HG03095 (cell line): ENCODE data around the gene LGALS7.

ENCODE experiments used
- ATAC-seq: cut with Tn5 transposase; IDR thresholded peaks from one replicate; pipeline ENCODE4 v1.9.1; 2021; ENCODE audit warnings: moderate library complexity; ENCODE audit not compliant: unreplicated experiment

The LGALS7 gene

DNA sequence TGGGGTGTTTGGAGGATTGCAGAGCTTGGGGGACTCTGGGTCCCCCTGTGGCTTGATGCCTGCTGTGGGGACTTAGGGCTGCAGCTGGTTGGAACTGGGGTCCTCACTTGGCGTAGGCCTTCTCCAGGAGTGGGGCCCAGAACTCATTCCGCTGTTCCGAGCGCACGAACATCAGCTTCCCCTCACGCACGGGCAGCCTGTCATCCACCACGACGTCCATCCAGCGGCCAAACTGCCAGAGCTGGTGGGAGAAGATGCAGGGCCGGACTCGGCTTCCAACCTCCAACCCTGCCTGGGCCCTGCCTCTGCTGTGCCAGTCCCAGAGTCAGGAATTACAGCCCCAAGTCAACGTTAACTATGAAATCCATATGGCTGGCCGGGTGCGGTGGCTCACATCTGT is 31.6 kb downstream of the LGALS7 start:
- no peak for ATAC-seq

DNA sequence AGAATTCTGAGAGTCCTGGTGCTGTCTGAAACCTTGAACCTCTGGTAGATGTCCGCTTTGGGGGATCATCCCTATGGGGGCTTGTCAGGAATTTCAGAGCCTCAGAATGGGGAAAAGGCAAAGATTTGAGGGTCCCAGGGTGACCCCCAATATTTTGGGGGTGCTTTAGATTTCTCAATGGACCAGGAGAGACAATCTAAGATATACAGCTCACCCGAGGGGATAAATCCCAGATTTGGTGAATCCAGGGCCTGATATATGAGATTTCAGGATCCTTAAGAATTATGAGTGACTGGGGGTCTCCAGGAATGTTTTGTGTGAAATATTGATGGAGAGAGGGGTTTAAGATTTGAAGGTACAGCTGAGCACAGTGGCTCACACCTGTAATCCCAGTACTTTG is 32.4 kb downstream of the LGALS7 start:
- ATAC-seq, result no peak

DNA sequence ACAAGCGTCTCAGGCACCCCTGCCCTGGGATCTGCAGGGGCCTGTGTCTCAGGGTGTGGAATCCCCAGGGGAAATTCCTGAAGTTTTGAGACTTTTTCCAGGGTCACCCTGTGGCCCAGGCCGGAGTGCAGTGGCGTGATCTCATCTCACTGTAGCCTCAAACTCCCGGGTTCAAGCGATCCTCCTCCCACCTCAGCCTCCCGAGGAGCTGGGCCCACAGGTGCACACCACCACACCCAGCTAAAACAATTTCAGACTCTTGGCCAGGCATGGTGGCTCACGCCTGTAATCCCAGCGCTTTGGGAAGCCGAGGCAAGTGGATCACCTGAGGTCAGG is 33.1 kb downstream of the LGALS7 start:
- ATAC-seq, result no peak

DNA sequence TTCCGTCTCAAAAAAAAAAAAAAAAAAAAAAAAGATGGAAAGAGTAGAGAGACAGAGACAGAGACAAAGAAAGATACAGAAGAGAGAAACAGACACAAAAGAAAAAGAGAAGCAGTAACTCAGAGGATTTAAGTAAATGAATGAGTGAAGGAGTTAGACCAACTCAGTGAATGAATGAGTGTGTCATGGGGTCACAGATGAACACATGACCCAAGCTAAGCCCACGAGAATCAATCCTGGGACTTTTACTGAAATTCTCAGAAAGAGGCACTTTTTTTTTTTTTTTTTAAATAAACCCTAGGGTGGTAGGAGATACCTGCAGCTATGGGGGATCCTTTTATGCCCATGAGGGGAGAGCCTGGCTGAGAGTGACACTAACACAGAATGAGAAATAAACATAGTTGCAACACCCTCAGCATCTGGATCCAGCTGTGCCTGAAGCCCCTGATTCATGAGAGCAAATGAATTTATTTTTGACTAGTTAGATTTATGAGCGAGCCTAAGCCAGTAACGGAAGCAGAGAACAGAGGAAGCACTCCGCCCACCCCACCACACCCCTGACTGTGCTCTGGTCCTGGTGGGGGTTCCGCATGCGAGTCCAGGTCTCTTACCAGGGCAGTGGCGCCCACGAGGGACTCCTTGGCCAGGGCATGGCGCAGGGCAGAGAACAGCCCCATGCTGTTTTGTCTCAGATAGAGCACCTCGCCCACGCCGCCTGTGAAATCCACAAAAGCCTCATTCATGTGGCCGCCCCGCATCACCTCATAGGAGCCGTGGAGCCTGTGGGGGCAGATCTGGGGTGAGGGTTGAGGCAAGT is 33.7 kb downstream of the LGALS7 start:
- ATAC-seq, result no peak

DNA sequence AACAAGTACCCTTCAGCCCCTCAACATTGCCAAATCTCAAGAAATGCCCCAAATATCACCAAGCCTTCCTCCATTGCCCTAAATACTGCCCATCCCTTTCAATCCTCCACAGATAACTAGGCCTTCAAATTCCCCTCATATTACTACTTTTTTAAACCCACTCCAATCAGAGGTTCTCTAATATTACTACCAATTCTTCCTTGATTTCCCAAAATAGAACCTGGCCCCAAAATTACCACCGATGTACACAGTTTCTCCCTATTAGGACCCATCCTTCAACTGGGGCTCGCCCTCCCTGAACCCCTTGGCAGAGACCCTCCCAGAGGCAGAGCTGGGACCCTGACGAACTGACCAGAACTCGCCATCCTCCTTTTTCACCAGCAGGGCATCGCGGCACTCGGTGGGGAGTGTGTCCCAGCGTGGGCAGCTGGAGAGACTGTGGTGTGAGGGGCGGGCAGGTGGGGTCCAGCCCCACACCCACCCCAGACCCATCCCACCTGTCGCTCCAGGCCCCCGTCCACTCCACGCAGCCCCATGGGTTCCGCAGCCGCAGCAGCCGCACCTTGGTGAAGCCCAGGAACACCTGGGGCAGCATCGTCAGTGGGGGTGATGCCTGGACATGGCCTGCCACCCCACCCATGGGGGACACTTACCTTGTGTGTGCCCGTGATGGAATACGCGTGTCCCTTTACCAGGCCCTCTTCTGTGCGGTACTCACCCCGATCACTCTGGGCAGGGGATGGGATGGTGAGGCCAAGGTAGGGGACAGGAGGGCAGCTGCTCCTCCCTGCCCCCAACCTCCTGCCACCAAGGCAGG is 35.2 kb downstream of the LGALS7 start:
- no peak for ATAC-seq

DNA sequence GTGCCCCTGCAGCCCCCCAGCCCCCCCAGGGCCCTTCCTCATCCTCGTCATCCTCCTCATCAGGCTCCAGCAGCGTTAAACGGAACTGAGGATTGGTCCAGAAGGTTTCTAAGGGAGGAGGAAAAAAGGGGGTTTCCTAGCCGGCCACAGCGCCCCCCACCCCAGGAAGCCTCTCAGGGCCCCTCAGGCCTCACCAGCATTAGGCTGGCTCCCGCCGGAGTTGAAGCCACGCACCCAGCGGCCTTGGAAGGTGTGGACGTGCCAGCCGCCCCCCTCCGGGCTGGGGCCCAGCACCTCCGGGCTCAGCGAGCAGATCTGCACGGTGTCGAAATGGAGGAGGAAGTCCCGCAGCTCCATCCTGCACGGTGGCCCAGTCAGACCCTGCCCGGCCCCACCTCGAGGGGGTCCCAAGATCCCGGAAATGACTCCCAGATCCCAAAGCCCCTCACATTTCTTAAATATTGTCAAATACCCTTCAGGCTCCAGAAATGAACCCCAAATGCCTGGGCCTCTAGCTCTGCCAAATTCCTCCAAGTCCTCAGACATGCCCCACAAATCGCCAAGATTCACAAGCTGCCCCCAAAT is 35.9 kb downstream of the LGALS7 start:
- ATAC-seq, result no peak

DNA sequence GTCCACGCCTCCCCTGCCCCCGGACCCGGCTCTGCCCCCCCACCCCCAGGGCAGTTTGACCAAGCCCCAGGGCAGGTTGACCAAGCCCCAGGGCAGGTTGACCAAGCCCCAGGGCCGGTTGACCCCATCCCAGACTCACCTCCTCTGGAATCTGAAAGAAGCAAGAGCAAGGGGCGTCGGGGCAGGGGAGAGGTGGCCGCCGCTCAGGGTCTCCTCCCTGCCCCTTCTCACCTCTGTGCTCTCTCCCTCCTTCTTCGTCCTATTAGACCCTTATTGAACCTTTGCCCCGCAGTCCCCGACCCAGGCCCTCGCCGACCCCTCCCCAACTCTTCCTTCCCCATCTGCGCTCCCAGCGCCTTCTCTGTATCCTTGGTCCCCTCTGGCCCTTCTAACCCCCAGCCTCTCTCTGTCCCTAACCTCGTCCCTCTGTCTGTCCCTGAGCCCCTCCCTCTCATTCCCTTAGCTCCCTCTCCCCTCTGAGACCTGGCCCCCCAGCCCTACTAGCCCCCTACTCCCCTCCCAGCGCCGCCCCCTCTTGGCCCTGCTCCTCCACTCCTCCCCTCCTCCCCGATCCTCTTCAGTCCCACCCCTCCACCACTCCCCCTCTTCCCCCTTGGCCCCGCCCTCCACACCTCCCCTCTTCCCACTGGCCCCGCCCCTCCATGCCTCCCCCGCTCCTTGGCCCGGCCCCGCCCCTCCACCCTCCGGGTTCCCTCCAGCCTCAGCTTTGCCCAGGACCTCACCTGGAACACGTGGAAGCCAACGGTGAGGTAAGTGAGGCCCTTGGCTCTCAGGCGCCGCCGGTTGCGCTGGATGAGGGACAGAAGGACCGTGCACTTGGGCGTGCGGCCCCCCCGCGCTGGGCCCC is 36.7 kb downstream of the LGALS7 start:
- no peak for ATAC-seq

DNA sequence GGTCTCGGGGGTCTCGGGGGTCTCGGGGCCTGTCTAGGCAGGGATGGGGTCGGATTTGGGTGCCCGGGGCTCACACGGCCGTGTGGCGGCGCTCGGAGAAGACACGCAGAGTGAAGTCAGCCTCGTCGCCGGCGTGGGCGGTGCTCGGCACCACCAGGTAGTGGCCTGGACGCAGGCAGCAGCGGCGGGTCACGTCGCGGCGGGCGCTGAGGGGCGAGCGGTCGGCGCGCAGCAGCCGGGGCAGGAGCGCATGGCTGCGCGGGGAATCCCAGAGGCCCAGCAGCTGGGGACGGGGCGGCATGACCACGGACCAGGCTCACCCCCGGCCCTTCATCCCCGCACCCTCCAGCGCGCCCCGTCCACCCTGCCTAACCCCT is 37.3 kb downstream of the LGALS7 start:
- ATAC-seq, result no peak

DNA sequence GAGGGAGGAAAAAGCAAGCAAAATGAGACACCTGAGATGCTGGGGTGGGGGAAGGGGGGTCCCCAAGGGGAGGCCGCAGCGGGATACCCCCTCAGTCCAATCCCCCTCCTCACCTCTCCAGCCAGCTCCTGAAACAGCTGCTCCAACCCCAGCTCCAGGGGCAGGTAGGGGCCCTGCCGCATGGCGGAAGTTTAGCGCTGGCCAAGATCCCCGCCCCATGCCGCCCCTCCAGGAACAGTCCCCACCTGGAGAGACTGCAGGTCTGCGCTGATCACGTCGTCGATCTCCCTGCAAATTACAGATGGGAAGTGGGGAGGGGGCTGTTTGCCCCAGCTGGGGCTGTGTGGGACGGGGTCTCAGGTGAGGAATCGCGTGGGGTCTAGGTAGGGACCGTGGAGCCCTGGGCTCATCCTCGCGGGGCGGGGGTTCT is 38.0 kb downstream of the LGALS7 start:
- no peak for ATAC-seq

DNA sequence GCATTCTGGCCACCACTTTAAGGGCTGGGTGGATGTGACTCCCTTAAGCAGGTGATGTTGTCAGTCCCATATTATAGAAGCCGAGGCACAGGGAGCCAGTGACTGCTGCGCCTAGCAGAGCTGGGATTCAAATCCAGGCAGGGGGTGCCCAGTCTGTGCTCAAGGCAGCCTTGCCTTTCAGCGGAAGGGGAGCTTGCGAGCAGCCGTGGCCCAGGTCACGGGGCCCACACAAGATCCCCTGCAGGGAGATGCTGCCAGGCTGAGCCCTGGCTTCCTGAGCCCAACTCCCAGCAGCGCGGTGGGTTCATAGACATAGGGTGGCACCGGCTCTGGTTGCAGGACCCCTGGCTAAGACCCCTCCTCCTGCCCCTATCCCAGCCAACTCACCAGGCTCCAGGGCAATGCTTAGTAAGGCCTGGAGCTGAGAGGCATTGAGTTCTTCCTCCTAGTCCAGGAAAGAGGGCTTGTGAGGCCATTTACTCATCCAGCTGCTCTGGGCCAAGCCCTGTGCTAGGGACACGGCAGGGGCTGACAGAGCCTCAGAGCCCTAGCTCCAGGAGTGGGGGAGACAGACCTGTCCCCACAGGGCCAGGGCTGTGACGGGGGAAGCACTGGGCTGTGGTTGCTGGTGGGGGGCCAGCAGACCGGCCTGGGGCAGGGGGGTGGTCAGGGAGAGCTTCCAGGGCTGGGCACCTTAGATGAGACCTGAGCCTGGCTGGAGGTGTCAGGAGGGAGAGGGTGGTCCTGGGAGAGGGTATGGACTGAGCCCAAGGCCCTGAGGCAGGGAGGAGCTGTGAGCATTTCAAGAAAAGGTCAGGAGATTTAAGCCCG is 38.7 kb downstream of the LGALS7 start:
- no peak for ATAC-seq

DNA sequence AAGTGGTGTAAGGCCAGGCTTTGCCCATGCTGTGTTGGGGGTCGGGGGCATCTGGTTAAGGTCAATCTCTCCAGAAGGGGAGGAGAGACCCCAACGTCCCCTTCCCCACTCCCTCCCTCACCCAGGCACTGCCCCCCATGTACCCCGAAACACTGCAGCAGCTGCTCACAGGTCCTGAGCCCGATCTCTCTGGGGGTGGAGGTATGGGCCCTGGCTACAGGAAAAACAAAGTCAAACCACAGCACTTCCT is 39.2 kb downstream of the LGALS7 start:
- ATAC-seq, result no peak

DNA sequence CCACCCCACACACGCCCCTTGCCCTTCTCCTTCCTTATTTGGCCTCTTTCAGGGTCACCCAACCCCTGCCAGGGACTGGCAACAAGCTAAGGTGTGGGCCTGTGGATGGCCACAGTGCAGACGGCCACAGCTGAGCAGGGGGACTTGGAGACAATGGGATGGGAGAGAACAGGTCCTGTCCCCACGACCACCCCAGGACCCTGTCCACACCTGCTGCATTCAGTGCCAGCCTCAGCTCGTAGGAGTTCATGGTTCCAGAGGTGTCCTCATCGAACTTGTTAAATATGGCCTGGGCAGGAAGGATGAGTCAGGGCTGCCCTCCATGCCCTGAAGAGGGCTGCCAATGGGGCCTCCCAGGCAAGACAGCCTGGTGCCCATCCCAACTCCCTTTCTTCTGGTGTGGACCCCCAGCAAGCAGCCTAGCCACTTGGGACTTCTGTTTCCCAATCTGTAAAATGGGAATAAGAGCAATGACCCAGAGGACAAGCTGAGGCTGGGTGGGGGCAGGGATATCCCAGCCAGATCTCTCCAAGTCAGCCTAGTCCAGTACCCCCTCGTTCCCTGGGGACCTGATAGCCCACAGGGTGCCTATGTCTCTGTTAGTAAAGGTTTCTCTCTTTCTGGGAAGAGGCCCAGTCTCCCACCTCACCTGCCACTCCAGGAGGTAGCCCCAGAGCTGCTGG is 39.7 kb downstream of the LGALS7 start:
- no peak for ATAC-seq

DNA sequence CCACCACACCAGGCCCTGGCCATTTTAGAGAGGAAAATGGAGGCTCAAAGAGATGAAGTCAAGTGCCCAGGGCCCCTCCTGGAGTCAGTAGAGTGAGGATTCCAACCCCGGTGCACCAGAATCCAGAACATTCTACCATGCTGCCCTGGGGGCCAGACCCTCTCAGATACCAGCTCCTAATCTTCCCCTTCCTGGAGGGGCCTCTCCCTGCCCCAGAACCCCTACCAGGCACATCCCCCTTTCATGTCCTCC is 40.1 kb downstream of the LGALS7 start:
- ATAC-seq, result no peak

DNA sequence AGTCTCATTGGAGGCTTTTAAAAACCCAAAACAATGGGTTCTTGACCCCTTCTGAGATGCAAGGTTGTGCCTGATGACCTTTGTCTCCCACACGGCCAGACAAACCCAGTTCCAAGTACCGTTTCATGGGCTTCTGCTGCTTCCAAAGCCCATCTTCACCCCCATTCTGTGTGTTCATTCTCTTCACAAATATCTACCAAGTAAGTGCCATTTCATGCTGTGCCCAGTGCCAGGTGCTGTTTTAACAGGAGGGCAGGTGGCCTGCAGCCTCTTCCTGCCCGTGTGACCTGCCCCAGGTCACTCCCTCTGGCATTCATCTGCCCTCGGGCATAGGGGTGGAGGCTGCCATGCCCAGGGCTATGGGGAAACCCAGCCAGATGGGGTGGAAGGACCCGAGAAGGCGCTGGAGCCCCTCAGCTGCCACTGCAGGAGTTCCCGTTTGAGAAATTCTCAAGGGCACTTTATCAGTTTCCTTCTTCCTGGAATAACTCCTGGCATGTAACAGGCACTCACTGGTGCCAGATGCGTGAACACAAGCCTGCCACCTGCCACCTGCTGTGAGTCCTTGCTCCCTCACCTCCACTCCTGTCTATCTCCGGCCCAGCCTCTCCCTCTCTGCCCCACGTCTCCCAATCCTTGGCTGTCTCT is 41.5 kb downstream of the LGALS7 start:
- ATAC-seq, result no peak

DNA sequence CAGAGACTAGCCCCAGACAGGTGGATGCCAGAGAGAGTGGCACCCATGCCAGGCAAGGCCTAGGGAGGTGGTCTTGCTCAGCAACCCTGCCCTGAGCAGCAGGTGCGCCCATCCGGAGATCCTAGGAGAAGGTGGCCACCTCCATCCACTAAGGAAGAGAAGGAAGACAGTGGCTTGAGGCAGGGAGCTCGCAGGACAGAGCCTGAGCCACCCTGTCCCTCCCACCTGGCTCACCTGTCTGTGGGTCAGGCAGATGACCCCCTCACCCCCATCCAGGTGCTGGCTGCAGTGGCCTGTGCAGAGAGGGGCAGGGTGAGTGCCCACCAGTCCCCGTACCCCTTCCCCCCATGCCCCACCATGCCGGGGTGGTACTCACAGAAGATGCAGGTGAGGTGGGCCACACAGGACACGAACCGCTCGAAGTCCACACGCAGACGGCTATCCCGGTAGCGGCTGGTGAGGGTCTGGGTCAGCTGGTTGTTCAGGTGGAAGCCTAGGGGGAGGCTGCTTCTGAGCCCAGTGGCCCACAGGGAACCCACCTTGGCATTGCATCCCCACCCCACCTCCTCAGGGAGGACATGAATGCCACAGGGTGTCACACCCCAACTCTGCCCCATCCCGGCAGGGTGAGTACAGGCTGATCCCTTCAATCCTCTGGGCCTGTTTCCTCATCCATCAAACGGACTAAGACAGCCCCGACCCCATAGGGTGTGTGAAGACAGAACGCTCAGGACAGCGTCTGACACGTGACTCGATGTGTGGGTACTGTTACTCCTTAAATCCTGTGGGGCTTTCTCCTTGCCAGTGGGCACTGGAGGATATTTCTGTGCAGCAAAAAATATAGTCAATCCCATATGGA is 42.4 kb downstream of the LGALS7 start:
- ATAC-seq, result no peak

DNA sequence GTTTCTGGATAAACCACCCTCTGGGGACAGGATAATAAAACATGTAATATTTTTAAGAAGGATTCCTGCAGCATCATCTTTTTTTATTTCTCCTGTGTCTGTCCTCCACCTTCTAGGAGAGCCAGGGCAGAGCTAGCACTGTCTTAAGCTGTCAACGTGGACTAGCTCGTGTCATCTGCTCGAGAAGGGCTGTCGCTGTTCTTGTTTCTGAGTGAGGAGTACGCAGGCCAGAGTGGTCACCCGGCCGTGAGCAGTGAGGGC is 42.9 kb downstream of the LGALS7 start:
- no peak for ATAC-seq

DNA sequence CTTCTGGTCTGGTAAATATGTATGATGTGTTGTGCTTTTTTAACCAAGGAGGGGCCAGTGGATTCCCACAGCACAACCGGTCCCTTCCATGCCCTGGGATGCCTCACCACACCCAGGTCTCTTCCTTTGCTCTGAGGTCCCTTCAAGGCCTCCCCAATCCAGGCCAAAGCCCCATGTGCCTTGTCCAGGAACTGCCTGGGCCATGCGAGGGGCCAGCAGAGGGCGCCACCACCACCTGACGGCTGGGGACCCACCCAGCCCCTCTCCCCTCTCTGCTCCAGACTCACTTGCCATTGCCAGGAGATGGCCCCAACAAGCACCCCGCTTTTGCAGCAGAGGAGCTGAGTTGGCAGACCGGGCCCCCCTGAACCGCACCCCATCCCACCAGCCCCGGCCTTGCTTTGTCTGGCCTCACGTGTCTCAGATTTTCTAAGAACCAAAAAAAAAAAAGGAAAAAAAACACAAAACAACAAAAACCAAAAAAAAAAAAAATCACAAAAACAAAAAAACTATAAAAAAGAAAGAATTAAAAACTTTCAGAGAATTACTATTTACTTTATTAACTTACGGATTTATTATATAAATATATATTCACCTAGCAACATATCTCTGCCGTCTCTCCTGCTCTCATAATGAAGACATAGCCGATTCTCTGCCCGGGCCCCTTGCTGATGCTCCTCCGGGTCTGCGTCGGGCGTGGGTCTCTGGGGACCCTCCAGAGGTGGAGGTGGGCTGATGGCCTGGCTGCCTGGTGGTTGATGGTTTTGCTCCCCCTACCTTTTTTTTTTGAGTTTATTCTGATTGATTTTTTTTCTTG is 43.5 kb downstream of the LGALS7 start:
- no peak for ATAC-seq
